Kasumi-1 (cell line): ENCODE results near the gene CSF1R.
"Not testable (repeated sequence)": the region's sequence is repeated elsewhere in the genome, so short reads cannot be mapped to it uniquely, and the experiment has no call there.

Source experiments
- DNase-seq, 2 experiments: peaks; one replicate each; lab custom pipeline; 2025; lab: John Stamatoyannopoulos, UW

Gene CSF1R

DNA sequence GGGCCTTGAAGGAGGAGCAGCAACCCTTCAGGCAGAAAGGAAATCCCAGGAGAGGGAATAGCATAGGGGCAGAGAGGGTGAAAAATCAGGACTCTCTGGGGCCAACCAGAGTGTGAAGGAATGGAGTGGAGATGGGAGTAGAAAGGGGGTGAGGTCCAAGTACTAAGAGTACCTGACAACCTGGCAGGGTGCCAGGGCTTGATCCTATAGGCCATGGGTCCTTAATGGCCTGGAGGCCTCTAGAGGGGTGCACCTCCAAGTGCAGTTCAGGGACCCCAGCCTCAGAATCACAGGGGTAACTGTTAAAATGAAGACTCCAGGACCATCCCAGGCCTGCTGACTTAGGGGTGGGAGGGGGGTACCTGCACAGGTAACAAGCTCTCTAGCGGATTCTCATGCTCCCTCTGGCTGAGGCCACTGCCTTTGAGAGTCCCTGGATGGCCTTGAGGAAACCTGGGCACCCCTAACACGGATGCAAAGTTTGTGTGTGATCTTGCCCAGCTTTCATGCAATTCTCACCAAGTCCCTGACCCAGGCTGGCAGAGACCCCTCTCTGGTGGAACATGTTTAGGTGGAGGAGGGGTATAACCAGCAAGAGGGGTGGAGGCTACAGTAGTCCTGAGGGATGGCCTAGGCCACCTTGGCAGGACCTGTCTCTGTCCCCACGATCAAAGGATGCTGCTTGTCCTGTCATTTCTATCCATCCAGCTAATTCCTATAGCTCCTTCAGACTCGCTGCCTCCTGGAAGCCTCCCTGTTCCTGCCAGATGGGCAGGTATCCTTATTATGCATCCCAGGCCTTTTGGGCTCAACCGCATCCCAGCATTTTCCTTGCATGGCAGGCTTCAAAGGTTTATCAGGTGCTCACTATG, 17.6 kb upstream of the CSF1R start:
- no peak for DNase-seq

DNA sequence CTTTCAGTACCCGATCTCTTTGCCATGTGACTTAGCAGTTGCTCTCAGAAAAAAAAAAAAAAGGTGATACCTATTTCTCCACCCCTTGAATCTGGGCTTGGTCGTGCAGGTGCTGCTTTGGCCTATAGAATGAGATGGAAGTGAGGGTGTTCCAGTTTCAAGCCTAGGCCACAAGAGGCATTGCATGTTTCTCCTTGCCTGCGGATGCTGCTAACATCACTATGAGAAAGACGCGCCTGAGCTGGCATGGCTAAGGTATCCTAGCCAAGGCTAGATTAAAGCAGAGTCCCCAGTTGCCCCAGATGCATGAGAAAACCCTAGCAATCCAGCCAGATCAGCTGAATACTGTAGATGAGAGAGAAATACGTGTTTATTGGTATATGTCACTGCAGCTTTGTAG, 14.7 kb upstream of the CSF1R start:
- no peak for DNase-seq

DNA sequence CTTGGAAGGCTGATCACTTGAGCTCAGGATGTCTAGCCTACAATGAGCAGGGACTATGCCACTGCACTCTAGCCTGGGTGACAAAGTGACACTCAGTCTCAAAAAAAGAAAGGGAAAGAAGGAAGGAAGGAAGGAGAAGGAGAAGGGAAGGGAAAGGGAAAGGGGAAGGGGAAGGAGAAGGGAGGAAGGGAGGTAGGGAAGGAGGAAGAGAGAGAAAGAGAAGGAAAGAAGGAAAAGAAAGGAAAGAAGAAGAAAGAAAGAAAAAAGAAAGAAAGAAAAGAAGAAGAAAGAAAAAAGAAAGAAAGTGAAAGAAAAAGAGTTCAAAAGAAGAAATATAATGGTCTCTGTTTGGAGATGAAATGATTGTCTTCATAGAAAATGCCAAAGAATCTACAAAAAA, 10.8 kb upstream of the CSF1R start:
- no peak for DNase-seq

DNA sequence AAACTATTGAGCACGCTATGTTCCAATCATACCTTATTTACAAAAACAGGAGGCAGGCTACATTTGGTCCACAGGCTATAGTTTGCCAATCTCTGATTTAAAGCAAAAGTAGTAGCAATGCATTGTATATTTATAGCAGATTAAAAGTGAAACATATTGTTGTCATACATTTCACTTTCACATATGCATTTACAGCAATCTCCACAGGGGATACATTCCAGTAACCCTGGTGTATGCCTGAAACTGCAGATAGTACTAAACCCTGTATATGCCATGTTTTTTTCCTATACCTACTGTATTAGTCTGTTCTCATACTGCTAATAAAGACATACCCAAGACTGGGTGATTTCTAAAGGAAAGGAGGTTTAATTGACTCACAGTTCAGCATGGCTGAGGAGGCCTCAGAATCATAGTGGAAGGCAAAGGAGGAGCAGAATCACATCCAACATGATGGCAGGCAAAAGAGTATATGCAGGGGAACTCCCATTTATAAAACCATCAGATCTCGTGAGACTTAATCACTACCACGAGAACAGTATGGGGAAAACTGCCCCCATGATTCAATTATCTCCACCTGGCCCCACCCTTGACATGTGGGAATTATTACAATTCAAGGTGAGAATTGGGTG, 5.9 kb upstream of the CSF1R start:
- DNase-seq: no peak

DNA sequence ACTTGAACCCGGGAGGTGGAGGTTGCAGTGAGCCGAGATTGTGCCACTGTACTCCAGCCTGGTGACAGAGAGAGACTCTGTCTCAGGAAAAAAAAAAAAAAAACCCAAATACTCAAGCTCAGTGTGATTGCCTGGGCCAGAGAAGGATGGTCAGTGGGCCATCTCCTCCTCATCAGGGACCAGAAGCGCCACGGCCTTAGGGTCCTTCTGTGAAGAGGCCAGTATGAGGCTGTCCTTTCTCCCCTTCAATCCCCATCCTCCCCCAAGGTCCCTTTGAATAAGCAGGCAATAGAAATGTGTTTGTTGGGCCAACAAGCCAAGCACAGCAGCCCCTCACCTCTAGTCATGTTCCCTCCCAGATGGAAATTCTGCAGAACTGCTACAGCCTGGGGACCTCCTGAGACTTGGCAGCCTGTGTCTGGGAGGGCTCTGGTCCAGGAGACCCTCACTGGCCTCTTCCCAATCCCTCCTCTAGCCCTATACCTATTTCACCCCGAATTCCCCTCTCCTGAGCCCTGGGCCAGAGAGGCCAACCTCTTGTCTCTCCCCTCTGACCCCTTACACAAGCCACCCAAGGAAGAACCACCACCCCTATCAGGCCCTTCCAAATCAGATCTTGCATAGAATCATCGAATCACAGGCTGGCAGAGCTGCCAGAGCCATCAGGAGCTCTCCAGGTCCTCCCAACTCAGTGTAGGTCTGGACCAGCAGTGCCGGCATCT, 1.0 kb downstream of the CSF1R start:
- no peak for DNase-seq

DNA sequence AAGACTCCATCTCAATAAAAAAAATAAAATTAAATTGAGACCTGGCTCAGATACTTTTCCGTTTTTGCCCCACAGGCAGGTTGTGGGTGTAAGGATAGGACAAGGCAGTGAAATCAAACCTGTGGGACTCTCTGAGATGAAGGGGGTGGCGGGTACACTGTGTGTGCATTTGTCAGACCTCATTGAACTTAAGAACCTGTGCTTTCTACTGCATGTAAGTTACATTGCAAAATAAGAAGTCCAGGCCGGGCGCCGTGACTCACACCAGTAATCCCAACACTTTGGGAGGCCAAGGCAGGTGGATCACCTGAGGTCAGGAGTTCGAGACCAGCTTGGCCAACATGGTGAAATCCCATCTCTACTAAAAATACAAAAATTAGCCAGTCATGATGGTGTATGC, 1.6 kb downstream of the CSF1R start:
- DNase-seq: not testable (repeated sequence)

DNA sequence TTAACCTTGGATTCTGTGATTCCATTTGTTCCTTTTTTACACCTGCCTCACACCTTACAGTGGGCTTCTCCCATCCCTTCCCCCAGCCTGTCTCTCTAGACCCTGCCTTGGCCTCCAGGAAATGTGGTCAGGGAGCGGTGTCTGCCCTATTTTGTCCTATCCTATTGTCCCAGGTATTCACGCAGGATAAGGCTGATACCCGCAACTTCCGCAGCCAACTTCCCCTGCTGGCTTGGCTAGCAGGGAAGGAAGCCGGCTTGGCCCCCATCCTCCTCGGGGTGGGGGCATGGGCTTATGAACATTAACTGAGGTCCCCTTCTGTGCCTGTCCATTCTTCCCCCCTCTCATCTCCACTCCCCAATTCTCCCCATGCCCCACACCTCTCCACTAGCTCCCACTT, 3.5 kb downstream of the CSF1R start:
- peak; percentile 39 to 45 for DNase-seq

DNA sequence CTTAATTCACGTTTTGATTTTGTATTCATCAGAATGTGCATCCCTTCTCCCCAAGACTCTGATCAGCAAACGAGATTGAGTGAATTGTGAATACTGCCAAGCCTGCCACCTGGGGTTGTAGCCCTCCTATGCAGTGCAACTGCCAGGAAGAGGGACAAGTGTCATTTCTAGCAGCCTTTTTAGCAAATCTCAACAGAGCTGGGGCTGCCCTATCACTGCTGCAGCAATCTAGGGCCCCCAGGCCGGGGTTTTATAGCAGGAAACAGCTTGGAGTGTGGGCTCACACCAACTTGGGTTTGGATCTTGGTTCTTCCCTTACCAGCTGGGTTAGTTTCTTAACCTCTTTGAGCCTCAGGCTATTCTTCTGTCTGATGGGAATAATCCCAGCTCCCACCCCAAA, 4.0 kb downstream of the CSF1R start:
- peak; percentile 94 to 95 for DNase-seq

DNA sequence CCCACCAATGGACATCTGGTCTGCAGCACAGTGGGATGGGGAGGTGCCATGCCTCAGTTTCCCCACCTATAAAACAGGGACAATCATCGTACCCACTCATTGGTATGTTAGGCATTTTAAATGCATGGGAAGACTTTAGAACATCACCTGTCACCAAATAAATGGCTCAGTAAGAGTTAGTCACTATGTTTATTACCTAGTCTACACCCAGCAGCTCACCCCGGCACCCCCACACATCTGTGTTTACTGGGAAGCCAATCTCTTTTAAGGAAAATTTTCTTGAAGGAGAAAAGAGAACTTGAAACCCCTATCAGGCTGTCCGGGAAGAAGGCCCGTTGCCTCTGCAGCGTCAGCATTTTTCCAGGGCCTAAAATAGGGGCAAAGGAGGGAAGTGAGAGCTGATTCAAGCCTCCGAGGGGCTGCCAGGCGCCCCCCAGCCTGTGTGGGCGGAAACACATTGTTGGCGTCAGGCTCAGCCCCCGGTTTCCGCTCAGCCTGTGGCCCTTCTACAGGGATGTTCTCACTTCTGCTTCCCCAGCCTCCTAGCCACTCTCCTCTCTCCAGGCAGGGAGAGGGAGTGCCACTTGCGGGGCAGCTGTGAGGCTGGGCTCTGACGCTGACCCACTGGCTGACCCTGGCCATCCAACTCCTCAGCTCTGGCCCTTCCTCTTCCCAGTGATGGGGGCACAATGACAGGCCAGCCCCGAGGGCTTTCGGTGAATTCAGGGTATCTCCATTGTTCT, 4.6 kb downstream of the CSF1R start:
- DNase-seq: peak; percentile 97

DNA sequence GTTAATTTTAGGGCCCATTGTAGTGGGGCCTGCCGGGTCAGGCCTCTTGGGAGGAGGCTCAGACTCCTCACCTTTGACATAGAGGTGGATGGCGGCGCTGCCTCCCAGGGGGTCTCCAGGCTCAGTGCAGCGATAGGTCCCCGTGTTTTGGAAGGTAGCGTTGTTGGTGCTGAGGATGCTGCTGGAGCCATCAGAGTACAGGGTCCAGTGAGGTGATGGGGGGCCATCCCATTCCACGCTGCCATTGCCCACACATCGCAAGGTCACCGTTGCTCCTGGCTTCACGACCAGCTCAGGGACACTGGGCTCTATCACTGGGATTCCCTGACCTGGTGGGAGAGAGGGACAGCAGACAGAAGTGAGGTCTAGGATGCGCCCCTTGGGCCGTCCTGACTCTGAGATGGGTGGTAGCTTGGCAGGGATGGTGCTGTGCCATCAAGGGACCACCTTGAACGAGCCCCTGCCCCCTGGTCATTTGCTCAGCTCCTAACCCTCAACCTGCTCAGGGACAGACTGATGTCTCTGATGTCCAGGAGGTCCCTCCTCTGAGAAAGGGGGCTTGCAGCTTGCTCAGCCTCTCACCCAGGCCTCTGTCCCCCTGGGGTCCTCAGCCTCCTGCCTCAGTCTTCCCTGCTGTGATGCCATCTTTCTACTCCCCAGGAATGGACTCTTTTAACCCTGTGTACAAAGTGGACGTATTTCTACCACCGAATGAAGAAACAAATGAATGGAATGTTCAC, 5.5 kb downstream of the CSF1R start:
- DNase-seq: no peak

DNA sequence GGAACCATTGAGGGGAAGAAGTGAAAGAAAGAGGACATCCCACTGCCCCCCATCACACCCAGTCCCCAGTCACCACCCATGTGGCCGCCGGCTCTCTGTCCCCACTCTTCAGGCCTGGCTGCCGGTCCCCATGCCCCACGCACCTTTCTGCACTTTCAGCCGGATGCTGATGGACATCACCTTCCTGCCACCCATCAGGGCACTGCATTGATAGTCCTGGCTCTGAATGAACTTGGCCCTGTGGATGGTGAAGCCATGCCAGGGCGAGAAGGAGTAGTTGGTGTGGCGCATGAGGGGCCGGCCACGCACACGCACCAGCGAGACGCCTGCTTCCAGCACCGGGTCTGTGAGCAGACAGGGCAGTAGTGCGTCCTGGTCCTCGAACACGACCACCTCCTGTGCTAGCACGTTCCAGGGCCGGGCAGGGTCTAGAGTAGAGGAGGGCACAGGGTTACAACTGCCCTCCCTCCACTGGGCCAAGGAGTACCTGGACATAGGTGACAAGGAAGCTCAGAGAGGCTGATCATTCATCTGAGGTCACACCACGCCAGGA, 6.4 kb downstream of the CSF1R start:
- no peak for DNase-seq

DNA sequence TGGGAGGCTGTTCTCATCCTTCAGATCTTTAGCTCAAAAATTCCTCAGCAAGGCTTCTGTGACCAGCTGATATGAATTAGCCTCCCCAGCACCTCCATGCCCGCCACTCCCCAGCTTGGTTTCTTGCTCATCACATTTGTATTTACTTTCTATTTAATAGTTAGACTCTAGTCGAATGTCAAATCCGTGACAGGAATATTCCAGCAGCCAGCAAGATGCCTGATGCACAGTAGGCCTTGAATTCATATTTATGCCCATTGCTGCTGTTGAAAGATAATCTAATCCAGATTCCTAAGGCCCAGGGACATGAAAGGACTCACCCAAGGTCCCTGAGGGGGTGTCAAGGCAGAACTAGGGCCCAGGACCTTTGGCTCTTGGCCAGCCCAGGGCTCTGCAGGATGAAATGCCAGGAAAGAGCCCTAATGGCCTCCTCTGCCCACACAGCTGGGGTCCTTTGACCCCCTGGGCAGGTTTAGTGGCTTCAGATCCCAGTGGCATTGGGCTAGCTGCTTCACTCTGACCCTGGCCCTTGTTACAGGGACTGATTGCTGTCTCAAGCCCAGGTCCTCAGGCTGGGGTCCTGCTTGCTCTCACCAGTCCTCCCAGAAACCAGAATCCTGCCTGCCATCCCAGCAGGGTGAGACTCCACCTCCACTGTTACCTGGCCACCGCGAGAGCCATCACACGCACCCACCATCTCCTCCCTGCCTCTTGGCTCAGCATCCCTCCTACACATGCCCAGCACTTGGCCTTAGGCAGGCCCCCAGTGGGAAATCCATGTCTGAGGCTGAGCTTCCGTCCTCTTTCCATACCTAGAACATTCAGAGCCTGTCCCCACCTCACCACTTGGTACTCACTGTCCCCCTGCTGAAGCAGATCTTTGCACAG, 7.3 kb downstream of the CSF1R start:
- no peak for DNase-seq

DNA sequence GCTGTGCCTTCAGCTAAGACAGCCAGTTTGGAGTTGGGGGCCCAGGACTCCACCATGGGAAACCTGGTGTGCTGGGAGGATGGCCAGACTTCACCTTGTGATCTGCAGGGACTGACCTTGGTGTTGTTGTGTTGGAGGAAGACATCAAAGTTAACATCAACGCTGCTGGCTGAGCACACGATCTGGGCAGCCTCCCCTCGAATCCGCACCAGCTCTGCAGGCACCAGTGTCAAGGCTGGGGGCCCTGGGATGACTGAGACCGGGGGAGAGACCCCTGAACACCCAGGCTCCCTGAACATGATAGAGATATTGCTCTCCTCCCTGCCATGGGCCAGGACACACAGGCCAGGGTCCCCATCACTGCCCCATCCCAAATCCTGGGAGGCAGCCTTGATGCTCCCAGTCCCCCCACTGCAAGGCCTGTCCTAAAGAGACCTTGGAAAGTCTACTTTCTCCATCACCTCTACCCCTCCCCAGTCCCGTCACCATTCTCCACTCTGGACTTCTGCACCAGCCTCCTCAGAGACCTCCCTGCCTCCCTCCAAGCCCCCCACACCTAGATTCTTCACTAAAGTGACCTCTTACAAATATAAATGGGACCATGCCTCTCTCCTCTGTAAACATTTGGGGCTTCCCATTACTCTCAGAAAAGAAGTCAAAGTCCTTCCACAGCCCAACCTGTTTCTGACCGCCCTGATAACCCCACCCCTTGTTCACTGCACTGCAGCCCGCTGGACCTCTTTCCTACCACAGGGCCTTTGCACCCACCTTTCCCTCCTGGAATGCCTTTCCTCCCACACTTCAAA, 8.2 kb downstream of the CSF1R start:
- no peak for DNase-seq

DNA sequence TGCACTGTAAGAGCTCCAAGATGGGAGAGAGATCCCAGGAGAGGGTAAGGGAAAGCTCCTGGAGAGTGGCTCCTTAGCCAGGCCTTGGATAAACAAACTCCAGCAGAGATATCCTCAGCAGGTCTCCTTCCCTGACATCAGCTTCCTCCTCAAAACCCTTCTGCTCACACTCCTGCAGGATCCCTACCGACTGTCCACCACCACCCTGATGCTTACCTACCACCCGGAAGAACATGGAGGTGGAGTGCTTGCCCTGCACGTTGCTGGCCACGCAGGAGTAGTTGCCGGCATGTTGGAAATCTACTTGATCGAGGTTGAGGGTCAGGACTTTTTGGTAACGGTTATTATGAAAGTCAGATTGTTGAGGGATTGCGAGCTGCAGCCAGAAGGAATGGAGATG, 9.3 kb downstream of the CSF1R start:
- no peak for DNase-seq

DNA sequence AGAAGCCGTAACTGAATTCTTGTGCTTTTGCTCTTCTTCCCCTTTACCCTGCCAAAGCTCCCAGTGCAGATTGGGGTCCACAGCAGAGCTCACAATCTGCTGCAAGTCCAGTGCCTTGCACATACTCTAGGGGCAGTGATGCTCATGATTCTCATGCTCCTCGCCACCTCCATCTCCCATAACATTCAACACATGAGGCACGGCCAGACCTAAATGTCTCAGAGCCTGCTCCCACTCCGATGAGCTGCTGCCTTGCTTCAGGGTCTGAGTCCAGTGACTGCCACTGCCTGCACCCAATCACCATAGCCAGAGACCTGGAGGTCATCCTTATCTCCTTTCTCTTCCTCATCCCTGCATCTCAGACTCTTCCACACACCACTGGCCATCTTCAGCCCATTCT, 10.5 kb downstream of the CSF1R start:
- no peak for DNase-seq

DNA sequence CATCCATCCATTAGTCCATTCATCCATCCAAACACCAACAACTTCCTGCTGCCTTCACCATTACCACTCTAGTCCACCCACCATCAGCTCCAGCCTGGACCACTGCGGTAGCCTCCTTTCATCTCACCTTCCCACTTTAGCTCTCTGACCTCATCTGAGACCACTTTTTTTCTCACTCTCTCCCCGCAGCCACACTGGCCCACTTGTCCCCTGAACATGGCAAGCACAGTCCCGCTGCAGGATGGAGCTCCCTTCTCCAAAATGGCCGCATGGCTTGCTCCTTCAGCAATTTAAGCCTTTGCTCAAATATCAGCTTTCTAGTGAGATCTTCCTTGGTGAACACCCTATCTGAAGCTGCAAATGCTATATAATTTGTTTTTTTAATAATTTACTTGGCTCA, 11.1 kb downstream of the CSF1R start:
- no peak for DNase-seq

DNA sequence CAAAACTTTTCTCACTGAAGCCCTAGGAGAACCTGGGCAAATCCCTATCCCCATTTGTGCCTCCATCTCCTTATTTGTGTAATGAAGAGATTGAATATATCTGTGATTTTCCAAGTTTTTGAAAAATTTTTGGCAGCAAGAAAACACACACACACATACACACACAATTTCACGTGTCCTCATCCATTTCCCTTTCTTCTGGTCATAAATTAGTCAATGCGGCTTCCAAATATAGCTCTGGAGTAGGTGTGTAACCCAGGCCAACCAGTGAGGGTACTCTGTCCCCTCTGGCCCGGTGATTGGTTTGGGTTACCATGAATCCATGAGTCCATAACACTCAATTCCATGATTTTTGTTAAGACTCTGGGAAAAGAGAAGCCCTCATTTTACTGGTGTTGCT, 12.7 kb downstream of the CSF1R start:
- DNase-seq: no peak

DNA sequence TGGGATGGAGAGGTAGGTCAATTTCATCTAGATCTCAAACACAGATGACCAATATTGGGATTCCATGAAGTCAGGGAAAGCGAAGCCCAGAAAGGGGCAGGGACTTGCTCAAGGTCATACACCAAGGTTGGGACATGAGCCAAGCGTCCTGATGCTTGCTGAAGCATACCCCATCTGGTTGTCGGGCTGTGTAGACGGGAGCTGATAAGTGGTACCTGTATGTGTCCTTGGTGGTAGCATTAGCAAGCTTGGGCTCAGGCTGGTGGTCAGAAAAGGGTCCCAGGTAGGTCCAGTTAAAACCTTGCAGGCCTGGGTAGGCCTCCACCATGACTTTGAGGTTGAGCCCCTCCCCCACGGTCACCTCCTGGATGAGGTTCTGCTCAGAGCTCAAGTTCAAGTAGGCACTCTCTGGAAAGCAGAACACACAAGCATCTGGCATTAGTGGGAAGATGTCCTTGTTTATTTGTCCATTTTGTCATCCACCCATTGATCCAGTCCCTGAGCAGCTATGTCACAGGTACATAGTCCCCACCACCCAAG, 13.2 kb downstream of the CSF1R start:
- DNase-seq: no peak

DNA sequence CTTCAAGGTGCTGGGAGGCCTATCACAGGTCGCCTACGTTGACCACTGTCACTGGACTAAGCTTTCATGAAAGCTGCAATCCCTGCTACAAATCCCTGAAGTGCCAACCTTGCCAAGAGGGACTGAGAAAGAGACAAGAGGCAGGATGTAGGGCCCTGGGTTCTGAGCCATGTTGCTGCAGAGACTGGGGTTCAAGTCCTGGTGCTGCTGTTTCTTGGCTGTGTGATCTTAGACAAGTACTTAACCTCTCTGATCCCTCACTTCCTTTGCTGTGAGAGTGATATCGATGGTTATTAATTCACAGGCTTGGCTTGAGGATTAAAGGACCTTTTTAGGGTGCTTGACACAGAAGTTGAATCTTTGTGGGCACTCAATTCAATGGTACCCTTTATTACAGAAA, 15.5 kb downstream of the CSF1R start:
- no peak for DNase-seq
